PFSK-1 (cell line): ENCODE data around the gene XYLT1.

Source experiments
- FOXP2 ChIP-seq: optimal IDR thresholded peaks from 2 replicates; pipeline ENCODE3; 2011; ENCODE audit warnings: borderline replicate concordance, control low read depth, inconsistent platforms; ENCODE audit not compliant: insufficient read depth; ENCODE audit errors: extremely low read length, extremely low read depth
- POLR2AphosphoS5 ChIP-seq: IDR thresholded peaks from 2 replicates; pipeline ENCODE4 v1.6.1; 2012; ENCODE audit warnings: low read depth, mild to moderate bottlenecking, control low read depth, low read length, moderate library complexity
- REST ChIP-seq, 2 experiments: IDR thresholded peaks; 2 replicates each; pipeline versions ENCODE4 v1.6.1 to v1.8.0; 2011 to 2012; ENCODE audit warnings: low read depth in 2 of 2, low read length in 2 of 2, control low read depth in 1 of 2, inconsistent platforms in 1 of 2, mild to moderate bottlenecking in 1 of 2, moderate library complexity in 1 of 2; ENCODE audit not compliant: insufficient read depth in 1 of 2
- SIN3A ChIP-seq: IDR thresholded peaks from 2 replicates; pipeline ENCODE4 v1.6.1; 2012; ENCODE audit warnings: mild to moderate bottlenecking, low read length, moderate library complexity, borderline replicate concordance; ENCODE audit not compliant: insufficient read depth
- TAF1 ChIP-seq: IDR thresholded peaks from 2 replicates; pipeline ENCODE4 v1.6.1; 2012; ENCODE audit warnings: low read length, control low read depth, borderline replicate concordance; ENCODE audit not compliant: insufficient read depth

Gene XYLT1

GRCh38 chr16:17508303-17508702 lies 37.5 kb upstream of the XYLT1 start:
- TF ChIP-seq TAF1 (no peak), REST (IDR thresholded peaks at IDR 0.05; ENCODE audit: insufficient read depth in 1 of 2, low read depth in 2 of 2, low read length in 2 of 2) (no peak), SIN3A (no peak), FOXP2 (no peak), POLR2AphosphoS5 (no peak)

GRCh38 chr16:17504050-17504449 lies 33.3 kb upstream of the XYLT1 start:
- TF ChIP-seq SIN3A (no peak), TAF1 (no peak), FOXP2 (no peak), REST (IDR thresholded peaks at IDR 0.05; ENCODE audit: insufficient read depth in 1 of 2, low read depth in 2 of 2, low read length in 2 of 2) (no peak), POLR2AphosphoS5 (no peak)

- TF ChIP-seq REST (IDR thresholded peaks at IDR 0.05; ENCODE audit: insufficient read depth in 1 of 2, low read depth in 2 of 2, low read length in 2 of 2) (no peak), SIN3A (no peak), TAF1 (no peak), FOXP2 (no peak), POLR2AphosphoS5 (no peak)
Measured at GRCh38 chr16:17503331-17503730, 32.6 kb upstream of the XYLT1 start.

- TF ChIP-seq REST (IDR thresholded peaks at IDR 0.05; ENCODE audit: insufficient read depth in 1 of 2, low read depth in 2 of 2, low read length in 2 of 2), result no peak
- no peak for TF ChIP-seq SIN3A
- no peak for TF ChIP-seq POLR2AphosphoS5
- no peak for TF ChIP-seq FOXP2
- no peak for TF ChIP-seq TAF1
Measured at GRCh38 chr16:17501321-17501720, 30.6 kb upstream of the XYLT1 start.

- TF ChIP-seq POLR2AphosphoS5 (no peak), TAF1 (no peak), FOXP2 (no peak), REST (IDR thresholded peaks at IDR 0.05; ENCODE audit: insufficient read depth in 1 of 2, low read depth in 2 of 2, low read length in 2 of 2) (no peak), SIN3A (no peak)
Measured at GRCh38 chr16:17499223-17499902, 28.6 kb upstream of the XYLT1 start.
